GM12873 (cell line): ENCODE results near the gene ARHGAP26.

Source experiments
- CTCF ChIP-seq: IDR thresholded peaks from 2 replicates; pipeline ENCODE4 v1.5.1; 2012; ENCODE audit warnings: low read depth, mild to moderate bottlenecking, moderate library complexity, low read length, control low read depth; ENCODE audit not compliant: insufficient read depth; ENCODE audit errors: missing control alignments

Gene ARHGAP26

GRCh38 chr5:142969624-142970439 lies 199.7 kb downstream of the ARHGAP26 start:
- no peak for TF ChIP-seq CTCF

- TF ChIP-seq CTCF: no peak
These were observed 200.4 kb downstream of the ARHGAP26 start for GRCh38 chr5:142970440-142971030.

- no peak for TF ChIP-seq CTCF
These were observed 201.3 kb downstream of the ARHGAP26 start for GRCh38 chr5:142971303-142972013.

GRCh38 chr5:142972064-142972570 lies 201.9 kb downstream of the ARHGAP26 start:
- no peak for TF ChIP-seq CTCF

- TF ChIP-seq CTCF: no peak
These were observed 203.8 kb downstream of the ARHGAP26 start for GRCh38 chr5:142973932-142974331.

- no peak for TF ChIP-seq CTCF
These were observed 204.2 kb downstream of the ARHGAP26 start for GRCh38 chr5:142974409-142974808.

- no peak for TF ChIP-seq CTCF
These were observed 206.7 kb downstream of the ARHGAP26 start for GRCh38 chr5:142976861-142977260.
